Small intestine (tissue), 7 donors: ENCODE results near the gene XIAP. TPM values are rescaled to one million over a fixed set of nuclear protein-coding genes. Genes with fewer than 3 reads are reported as not detected.
"Not testable (repeated sequence)": the region's sequence is repeated elsewhere in the genome, so short reads cannot be mapped to it uniquely, and the experiment has no call there.

ENCODE experiments used
- DNase-seq, 2 donors: peaks; one replicate each; pipeline versions ENCODE4 v3.0.0 to v3.0.0-alpha.2; 2013
- FAIRE-seq: peaks from 2 replicates; lab custom pipeline; 2012; peaks lifted over from hg19 to GRCh38; lab: Jason Lieb, UNC
- H3K27ac ChIP-seq, 3 donors: one replicate each; pipeline ENCODE4 v1.5.1; 2013; ENCODE audit warnings: low read length in 2 of 3, mild to moderate bottlenecking in 2 of 3, control low read depth in 1 of 3, inconsistent platforms in 1 of 3, low read depth in 1 of 3, moderate library complexity in 1 of 3
- H3K27me3 ChIP-seq, 3 donors: one replicate each; pipeline ENCODE4 v1.6.1; 2013; ENCODE audit warnings: low read length in 3 of 3, inconsistent platforms in 1 of 3; ENCODE audit not compliant: control insufficient read depth in 3 of 3, insufficient read depth in 3 of 3
- H3K36me3 ChIP-seq, 3 donors: one replicate each; pipeline ENCODE4 v1.6.1; 2013; ENCODE audit warnings: low read length in 3 of 3, inconsistent platforms in 1 of 3, low read depth in 1 of 3, mild to moderate bottlenecking in 1 of 3, moderate library complexity in 1 of 3; ENCODE audit not compliant: control insufficient read depth in 3 of 3, insufficient read depth in 2 of 3
- H3K4me1 ChIP-seq, 3 donors: one replicate each; pipeline ENCODE4 v1.6.1; 2013; ENCODE audit warnings: low read length in 2 of 3, inconsistent platforms in 1 of 3, low read depth in 1 of 3, mild to moderate bottlenecking in 1 of 3, moderate library complexity in 1 of 3; ENCODE audit not compliant: control insufficient read depth in 3 of 3, insufficient read depth in 2 of 3
- H3K4me3 ChIP-seq, 3 donors: one replicate each; pipeline ENCODE4 v1.5.1; 2013; ENCODE audit warnings: low read length in 3 of 3, control low read depth in 1 of 3, inconsistent platforms in 1 of 3, low read depth in 1 of 3, mild to moderate bottlenecking in 1 of 3, moderate library complexity in 1 of 3
- H3K9me3 ChIP-seq, 2 donors: one replicate each; pipeline ENCODE4 v1.6.1; 2013; ENCODE audit warnings: low read depth in 1 of 2, low read length in 1 of 2; ENCODE audit not compliant: control insufficient read depth in 2 of 2, insufficient read depth in 1 of 2
- WGBS, 3 donors: extraction: QIAGEN DNeasy Blood & Tissue Kit; methylation state at CpG; one replicate each; pipeline ENCODE4 v1.1.7; 2013; 5-methylcytosine and 5-hydroxymethylcytosine counted together
- polyA plus RNA-seq, 4 donors: library from polyadenylated mRNA; stranded (reverse) in 3 of 4; unstranded in 1 of 4; fragments of 200-250 nt in 3 of 4; fragments of 120-200 nt in 1 of 4; gene quantifications; one replicate each; pipeline versions ENCODE4 v1.2.1 to v1.2.3, GENCODE V29; 2013
- donor health status: healthy with polysubstance abuse.
- donor health status: control.
- donor health status: control.
- donor health status: Bipolar disorder and iron deficiency.
- donor health status: healthy.

Gene XIAP
- polyA plus RNA-seq, 4 donors, result 11.6 to 35.4 (median 14.3) TPM

- DNase-seq (peak; percentile 75 to 76), FAIRE-seq (no peak)
- Histone ChIP-seq H3K36me3 (no peaks in the 10 kb centered on the region), H3K4me3 (no peak overlapping the region), H3K4me1 (peaks cover 0 to 8% (median 0%) of the 10 kb centered on the region in 3 donors), H3K27me3 (no peaks in the 10 kb centered on the region), H3K27ac (no peak overlapping the region), H3K9me3 (no peaks in the 10 kb centered on the region)
- WGBS, 3 donors, result 37 to 60% (median 49%) methylated on average over 7 of the region's 7 CpGs
These were observed 26.5 kb upstream of the XIAP start for GRCh38 chrX:123833387-123833786.

GRCh38 chrX:123834116-123834515 lies 25.7 kb upstream of the XIAP start:
- FAIRE-seq, result no peak
- H3K4me1 ChIP-seq, result peaks cover 0 to 8% (median 0%) of the 10 kb centered on the region in 3 donors

GRCh38 chrX:123835661-123836371 lies 24.0 kb upstream of the XIAP start:
- 54 to 74% (median 61%) methylated on average over 6 of the region's 6 CpGs for WGBS, 3 donors
- FAIRE-seq, result no peak
- no peaks in the 10 kb centered on the region for H3K9me3 ChIP-seq

More at GRCh38 chrX:123834116-123834515, 25.7 kb upstream of the XIAP start:
- no peak for DNase-seq
- Histone ChIP-seq H3K27ac (no peak overlapping the region), H3K36me3 (no peaks in the 10 kb centered on the region), H3K9me3 (no peaks in the 10 kb centered on the region), H3K27me3 (no peaks in the 10 kb centered on the region), H3K4me3 (no peak overlapping the region)
- 71 to 82% (median 79%) methylated on average over 1 of the region's 1 CpG for WGBS, 3 donors

GRCh38 chrX:123845129-123845528 lies 14.7 kb upstream of the XIAP start:
- not testable (repeated sequence) for H3K27me3 ChIP-seq, H3K4me1 ChIP-seq, H3K4me3 ChIP-seq, H3K9me3 ChIP-seq, DNase-seq, H3K36me3 ChIP-seq, FAIRE-seq, H3K27ac ChIP-seq
- WGBS, 3 donors, result 87 to 91% (median 88%) methylated on average over 4 of the region's 4 CpGs

More at GRCh38 chrX:123835661-123836371, 24.0 kb upstream of the XIAP start:
- peak in 1 of 2 donors; percentile 51 for DNase-seq
- Histone ChIP-seq H3K36me3 (no peaks in the 10 kb centered on the region), H3K4me1 (no peaks in the 10 kb centered on the region), H3K4me3 (no peak overlapping the region), H3K27ac (no peak overlapping the region), H3K27me3 (no peaks in the 10 kb centered on the region)

GRCh38 chrX:123846577-123847038 lies 13.2 kb upstream of the XIAP start:
- no peaks in the 10 kb centered on the region for H3K4me1 ChIP-seq
- H3K27ac ChIP-seq, result no peak overlapping the region
- H3K9me3 ChIP-seq, result no peaks in the 10 kb centered on the region
- DNase-seq (no peak), FAIRE-seq (no peak)
- no peaks in the 10 kb centered on the region for H3K36me3 ChIP-seq
- H3K4me3 ChIP-seq, result no peak overlapping the region
- H3K27me3 ChIP-seq, result no peaks in the 10 kb centered on the region
- 94 to 95% (median 94%) methylated on average over 7 of the region's 7 CpGs for WGBS, 3 donors

GRCh38 chrX:123847056-123847455 lies 12.8 kb upstream of the XIAP start:
- Histone ChIP-seq H3K36me3 (no peaks in the 10 kb centered on the region), H3K4me3 (no peak overlapping the region), H3K27ac (no peak overlapping the region), H3K27me3 (no peaks in the 10 kb centered on the region), H3K4me1 (no peaks in the 10 kb centered on the region), H3K9me3 (no peaks in the 10 kb centered on the region)
- WGBS, 3 donors, result 76 to 97% (median 91%) methylated on average over 2 of the region's 2 CpGs
- FAIRE-seq, result no peak
- no peak for DNase-seq

- WGBS, 3 donors, result 88 to 91% (median 88%) methylated on average over 12 of the region's 12 CpGs
- FAIRE-seq (no peak), DNase-seq (no peak)
- Histone ChIP-seq H3K9me3 (no peaks in the 10 kb centered on the region), H3K4me3 (no peak overlapping the region), H3K36me3 (no peaks in the 10 kb centered on the region), H3K27me3 (no peaks in the 10 kb centered on the region), H3K27ac (no peak overlapping the region), H3K4me1 (no peaks in the 10 kb centered on the region)
These were observed 10.8 kb upstream of the XIAP start for GRCh38 chrX:123849096-123849495.

- H3K4me3 ChIP-seq, H3K27ac ChIP-seq, FAIRE-seq, H3K4me1 ChIP-seq, H3K9me3 ChIP-seq, H3K36me3 ChIP-seq, H3K27me3 ChIP-seq: not testable (repeated sequence)
- DNase-seq, result peak in 1 of 2 donors; percentile 61
- 46 to 72% (median 56%) methylated on average over 9 of the region's 9 CpGs for WGBS, 3 donors
These were observed 9.9 kb upstream of the XIAP start for GRCh38 chrX:123849906-123850305.
